Ishikawa (cell line): ENCODE measurements around the gene C16orf74.

Source experiments
- CEBPB ChIP-seq: IDR thresholded peaks from 2 replicates; pipeline ENCODE4 v1.6.1; 2012
- CREB1 ChIP-seq: IDR thresholded peaks from 2 replicates; pipeline ENCODE4 v1.6.1; 2012; ENCODE audit warnings: low read depth
- EGR1 ChIP-seq: IDR thresholded peaks from 2 replicates; pipeline ENCODE4 v1.6.1; 2012
- EP300 ChIP-seq: IDR thresholded peaks from 2 replicates; pipeline ENCODE4 v1.6.1; 2012; ENCODE audit warnings: borderline replicate concordance
- FOXM1 ChIP-seq: IDR thresholded peaks from 2 replicates; pipeline ENCODE4 v1.6.1; 2012; ENCODE audit warnings: low read depth, borderline replicate concordance
- NFIC ChIP-seq: IDR thresholded peaks from 2 replicates; pipeline ENCODE4 v1.6.1; 2012
- RAD21 ChIP-seq: IDR thresholded peaks from 2 replicates; pipeline ENCODE4 v1.6.1; 2012; ENCODE audit warnings: low read depth
- TAF1 ChIP-seq: IDR thresholded peaks from 2 replicates; pipeline ENCODE4 v1.6.1; 2012; ENCODE audit warnings: low read depth, mild to moderate bottlenecking
- TCF12 ChIP-seq: IDR thresholded peaks from 2 replicates; pipeline ENCODE4 v1.6.1; 2012; ENCODE audit warnings: low read depth
- TEAD4 ChIP-seq: IDR thresholded peaks from 2 replicates; pipeline ENCODE4 v1.6.1; 2012
- YY1 ChIP-seq: IDR thresholded peaks from 2 replicates; pipeline ENCODE4 v1.6.1; 2012; ENCODE audit warnings: low read depth
- ZBTB7A ChIP-seq: IDR thresholded peaks from 2 replicates; pipeline ENCODE4 v1.6.1; 2012; ENCODE audit warnings: low read depth
- TF ChIP-seq, protein P1 (sequence below): IDR thresholded peaks from 2 replicates; pipeline ENCODE4 v1.6.1; 2012; ENCODE audit warnings: low read depth, mild to moderate bottlenecking
- TF ChIP-seq, protein P2 (sequence below): IDR thresholded peaks from 2 replicates; pipeline ENCODE4 v1.6.1; 2012
- TF ChIP-seq, protein P3 (sequence below): IDR thresholded peaks from 2 replicates; pipeline ENCODE4 v1.6.1; 2012

The C16orf74 gene

DNA sequence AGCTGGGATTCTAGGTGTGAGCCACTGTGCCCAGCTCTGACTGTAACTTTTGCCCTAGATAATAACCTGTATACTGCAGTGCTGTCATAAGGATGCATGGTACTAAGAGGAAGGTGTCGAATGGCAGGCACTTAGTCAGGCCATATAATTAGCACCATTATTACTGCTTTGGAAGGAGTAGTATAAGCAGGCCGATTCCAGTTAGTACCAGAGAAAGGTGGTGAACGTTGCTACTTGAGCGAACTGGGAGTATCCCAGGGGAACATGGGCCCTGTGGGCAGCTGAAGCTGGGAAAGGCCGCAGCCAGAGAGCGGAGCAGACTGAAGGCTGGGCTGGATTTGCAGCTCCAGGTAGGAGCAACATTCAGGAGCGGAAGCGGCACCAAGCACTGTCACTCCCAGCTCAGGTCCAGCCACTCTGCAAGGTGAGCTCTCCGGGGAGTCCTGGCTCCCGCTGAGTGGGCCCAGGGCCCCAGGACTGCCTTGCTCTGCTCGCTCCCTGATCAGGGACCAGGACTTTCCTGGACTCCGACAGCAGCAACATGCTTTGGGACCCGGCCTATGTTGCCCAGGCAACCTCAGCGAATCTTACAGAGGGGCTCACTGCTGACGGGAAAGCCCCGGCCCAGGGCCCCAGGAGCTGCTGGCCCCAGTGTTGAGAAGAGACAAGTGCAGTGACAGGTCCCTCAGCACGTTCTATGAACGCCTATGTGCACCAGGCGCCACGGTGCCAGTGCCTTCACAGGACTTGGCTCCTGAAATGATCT, 28.6 kb downstream of the C16orf74 start:
- TF ChIP-seq TCF12 (no peak), EGR1 (no peak)

DNA sequence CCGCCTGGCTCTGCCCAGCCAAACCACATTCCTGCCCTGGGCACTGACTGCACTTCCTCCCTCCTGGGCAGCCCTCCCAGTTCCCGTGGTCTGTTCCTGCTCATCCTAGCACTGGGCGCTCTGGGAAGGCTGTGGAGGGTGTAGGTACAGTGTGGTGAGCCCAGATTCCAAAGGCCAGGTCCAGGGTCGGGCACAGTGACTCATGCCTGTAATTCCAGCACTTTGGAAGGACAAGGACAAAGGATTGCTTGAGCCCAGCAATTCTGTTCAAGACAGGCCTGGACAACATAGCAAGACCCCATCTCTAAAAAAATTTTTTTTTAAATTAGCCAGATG, 30.6 kb downstream of the C16orf74 start:
- TF ChIP-seq EGR1 (no peak), TEAD4 (peak; percentile 10; the same call in 1 of the 2 replicates)

DNA sequence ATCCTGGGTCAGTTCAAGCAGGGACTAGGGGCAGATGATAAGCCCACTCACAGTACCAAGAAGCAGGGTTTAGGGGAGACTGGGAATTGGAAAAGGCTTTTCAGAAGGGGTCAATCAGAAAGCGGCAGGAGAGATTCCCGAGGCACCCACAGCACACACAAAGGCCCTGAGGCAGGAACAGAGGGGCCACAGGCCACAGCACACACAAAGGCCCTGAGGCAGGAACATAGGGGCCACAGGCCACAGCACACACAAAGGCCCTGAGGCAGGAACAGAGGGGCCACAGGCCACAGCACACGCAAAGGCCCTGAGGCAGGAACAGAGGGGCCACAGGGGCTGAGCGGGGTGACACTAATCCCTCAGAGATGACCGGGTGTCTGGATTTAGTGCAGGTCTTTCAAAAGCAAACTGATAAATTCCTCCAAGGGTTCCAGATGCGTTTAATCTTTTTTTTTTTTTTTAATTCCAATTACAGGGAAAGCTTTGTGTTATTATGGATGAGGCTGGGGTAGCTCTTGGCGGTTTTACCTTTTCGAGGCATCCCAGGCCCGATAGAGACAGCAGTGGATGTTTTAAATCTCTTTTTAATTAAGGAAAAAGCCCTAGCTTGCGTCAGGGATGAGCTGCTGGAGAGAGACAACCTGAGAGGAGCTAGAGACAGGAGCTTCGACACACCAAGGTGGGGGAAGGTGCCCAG, 31.1 kb downstream of the C16orf74 start:
- TF ChIP-seq RAD21 (no peak), EGR1 (no peak), CEBPB (no peak), TCF12 (no peak), CREB1 (no peak), TEAD4 (no peak)

DNA sequence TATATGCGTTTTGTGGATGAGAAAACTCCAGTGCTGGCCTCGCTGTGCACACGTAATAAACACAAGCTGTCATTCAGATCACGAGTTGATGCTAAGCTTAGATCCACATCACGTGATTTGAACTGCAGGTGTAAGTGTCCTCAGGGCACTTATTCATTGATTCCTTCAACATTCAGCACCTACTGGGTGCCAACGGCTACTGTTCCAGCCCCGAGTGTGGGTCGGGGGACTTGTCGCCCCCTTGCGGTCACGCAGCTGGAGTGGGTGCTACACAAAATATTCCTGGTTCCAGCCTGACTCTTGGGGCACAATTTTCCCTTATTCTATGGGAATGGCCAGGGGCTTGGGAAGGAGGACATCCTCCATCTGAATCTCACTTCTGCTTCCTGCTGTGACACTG, 32.2 kb downstream of the C16orf74 start:
- no peak for TF ChIP-seq FOXM1
- no peak for TF ChIP-seq EP300
- no peak for TF ChIP-seq TEAD4
- TF ChIP-seq, protein P1, sequence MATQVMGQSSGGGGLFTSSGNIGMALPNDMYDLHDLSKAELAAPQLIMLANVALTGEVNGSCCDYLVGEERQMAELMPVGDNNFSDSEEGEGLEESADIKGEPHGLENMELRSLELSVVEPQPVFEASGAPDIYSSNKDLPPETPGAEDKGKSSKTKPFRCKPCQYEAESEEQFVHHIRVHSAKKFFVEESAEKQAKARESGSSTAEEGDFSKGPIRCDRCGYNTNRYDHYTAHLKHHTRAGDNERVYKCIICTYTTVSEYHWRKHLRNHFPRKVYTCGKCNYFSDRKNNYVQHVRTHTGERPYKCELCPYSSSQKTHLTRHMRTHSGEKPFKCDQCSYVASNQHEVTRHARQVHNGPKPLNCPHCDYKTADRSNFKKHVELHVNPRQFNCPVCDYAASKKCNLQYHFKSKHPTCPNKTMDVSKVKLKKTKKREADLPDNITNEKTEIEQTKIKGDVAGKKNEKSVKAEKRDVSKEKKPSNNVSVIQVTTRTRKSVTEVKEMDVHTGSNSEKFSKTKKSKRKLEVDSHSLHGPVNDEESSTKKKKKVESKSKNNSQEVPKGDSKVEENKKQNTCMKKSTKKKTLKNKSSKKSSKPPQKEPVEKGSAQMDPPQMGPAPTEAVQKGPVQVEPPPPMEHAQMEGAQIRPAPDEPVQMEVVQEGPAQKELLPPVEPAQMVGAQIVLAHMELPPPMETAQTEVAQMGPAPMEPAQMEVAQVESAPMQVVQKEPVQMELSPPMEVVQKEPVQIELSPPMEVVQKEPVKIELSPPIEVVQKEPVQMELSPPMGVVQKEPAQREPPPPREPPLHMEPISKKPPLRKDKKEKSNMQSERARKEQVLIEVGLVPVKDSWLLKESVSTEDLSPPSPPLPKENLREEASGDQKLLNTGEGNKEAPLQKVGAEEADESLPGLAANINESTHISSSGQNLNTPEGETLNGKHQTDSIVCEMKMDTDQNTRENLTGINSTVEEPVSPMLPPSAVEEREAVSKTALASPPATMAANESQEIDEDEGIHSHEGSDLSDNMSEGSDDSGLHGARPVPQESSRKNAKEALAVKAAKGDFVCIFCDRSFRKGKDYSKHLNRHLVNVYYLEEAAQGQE: no peak
- TF ChIP-seq NFIC: no peak
- TF ChIP-seq, protein P2, sequence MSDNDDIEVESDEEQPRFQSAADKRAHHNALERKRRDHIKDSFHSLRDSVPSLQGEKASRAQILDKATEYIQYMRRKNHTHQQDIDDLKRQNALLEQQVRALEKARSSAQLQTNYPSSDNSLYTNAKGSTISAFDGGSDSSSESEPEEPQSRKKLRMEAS: no peak

DNA sequence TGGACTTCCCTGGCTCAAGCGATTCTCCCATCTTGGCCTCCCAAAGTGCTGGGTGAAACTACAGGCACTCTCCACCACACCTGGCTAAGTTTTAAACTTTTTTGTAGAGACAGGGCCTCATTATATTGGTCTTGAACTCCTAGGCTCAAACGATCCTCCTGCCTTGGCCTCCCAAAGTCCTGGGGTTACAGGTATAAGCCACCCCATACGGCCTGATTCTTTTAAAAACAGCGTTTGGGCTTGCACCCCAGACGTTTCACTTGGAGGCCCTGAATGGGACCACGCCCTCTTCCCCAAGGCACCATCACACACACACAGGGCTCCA, 32.8 kb downstream of the C16orf74 start:
- TF ChIP-seq NFIC (no peak), YY1 (no peak), ZBTB7A (no peak), TAF1 (no peak), TEAD4 (no peak), CEBPB (no peak), CREB1 (no peak), TCF12 (no peak), RAD21 (no peak), EGR1 (no peak), EP300 (no peak)
- TF ChIP-seq, protein P3, sequence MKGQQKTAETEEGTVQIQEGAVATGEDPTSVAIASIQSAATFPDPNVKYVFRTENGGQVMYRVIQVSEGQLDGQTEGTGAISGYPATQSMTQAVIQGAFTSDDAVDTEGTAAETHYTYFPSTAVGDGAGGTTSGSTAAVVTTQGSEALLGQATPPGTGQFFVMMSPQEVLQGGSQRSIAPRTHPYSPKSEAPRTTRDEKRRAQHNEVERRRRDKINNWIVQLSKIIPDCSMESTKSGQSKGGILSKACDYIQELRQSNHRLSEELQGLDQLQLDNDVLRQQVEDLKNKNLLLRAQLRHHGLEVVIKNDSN: no peak

DNA sequence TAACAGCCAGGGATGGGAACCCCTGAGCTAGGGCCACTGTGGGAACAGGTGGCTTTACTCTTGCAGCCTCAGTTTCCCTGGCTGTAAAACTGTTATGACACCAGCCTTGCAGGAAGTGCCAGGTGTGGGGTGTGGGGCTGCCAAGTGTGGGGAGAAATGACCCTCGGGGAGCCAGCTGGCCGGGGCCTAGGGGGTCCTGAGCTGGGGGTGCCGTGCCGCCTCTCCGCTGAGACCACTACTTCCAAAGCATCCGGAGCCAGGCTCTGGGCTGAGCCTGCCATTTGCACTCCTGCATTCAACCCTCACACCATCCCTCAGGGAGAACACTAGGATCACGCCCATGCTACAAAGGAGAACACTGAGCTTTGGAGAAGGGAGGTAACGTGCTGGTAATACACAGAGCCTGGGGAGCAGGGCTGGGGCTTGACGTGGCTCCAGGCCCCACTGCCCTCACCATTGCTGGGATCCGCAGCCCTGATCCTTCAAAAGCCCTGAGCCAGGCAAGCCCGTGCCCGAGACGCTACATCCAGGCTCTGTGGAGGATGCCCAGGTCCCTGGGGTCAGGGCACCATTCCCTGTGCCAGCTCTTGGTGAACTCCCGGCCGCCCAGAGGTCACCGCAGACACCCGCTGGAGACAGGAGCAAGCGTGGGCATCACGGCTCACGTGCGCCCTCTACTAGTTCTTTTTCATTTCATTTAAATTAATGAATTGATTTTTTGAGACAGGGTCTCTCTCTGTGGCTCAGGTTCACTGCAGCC, 33.3 kb downstream of the C16orf74 start:
- TF ChIP-seq RAD21: peak; percentile 85
- no peak for TF ChIP-seq EGR1

DNA sequence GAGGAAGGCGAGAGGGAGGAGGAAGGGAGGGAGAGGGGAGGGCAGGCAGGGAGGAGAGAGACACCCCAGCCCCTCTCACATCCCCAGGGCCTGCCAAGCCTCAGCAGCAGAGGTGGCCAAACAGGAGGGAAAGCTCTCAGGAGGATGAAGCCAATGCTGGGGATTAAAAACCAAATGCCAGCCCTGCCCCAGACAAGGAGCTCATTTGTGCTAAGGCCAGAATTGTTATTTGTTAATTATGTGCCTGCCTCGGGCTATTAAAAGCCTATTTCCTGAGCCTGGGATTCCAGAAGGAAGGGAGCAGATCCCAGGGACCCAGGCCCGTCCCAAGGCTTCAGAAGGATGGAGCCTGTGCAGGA, 34.2 kb downstream of the C16orf74 start:
- TF ChIP-seq NFIC (no peak), EP300 (no peak), CEBPB (no peak), FOXM1 (no peak), RAD21 (no peak), ZBTB7A (no peak), YY1 (no peak), EGR1 (no peak), TCF12 (no peak), TEAD4 (no peak)
- TF ChIP-seq, protein P2: no peak

DNA sequence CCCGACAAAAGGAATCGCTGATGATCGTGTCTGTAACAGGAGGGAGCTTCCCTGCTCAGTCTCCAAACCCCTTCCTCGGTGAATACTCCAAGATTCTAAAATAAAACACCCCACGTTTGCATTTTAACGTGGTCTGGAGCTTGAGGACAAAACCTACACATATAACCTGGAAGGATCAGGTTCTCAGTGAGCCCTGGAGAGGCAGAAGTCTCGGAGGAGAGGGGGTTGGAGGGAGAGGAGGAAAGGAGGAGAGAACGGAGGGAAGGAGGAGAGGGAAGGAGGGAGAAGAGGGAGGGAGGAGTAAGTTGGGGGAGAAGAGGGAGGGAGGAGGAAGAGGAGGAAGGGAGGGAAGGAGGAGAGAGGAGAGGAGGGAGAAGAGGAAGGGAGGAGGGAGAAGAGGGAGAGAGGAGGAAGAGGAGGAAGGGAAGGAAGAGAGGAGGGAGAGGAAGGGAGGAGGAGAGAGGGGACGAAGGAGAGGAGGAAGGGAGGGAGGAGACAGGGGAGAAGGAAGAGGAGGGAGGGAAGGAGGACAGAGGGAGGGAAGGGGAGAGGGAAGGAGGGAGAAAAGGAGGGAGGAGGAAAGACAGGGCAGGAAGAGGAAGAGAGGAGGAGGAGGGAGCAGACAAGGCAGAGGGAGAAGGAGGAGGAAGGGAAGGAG, 34.7 kb downstream of the C16orf74 start:
- TF ChIP-seq EP300: no peak
- no peak for TF ChIP-seq EGR1
- TF ChIP-seq TCF12: no peak
- TF ChIP-seq ZBTB7A: no peak
- TF ChIP-seq NFIC: no peak
